Measurements from ENCODE around the gene TUFM.
A peak's percentile ranks its signal among the peaks of the same experiment; 100 is the strongest.
"Not testable (repeated sequence)": the region's sequence is repeated elsewhere in the genome, so short reads cannot be mapped to it uniquely, and the experiment has no call there.

The TUFM gene

DNA sequence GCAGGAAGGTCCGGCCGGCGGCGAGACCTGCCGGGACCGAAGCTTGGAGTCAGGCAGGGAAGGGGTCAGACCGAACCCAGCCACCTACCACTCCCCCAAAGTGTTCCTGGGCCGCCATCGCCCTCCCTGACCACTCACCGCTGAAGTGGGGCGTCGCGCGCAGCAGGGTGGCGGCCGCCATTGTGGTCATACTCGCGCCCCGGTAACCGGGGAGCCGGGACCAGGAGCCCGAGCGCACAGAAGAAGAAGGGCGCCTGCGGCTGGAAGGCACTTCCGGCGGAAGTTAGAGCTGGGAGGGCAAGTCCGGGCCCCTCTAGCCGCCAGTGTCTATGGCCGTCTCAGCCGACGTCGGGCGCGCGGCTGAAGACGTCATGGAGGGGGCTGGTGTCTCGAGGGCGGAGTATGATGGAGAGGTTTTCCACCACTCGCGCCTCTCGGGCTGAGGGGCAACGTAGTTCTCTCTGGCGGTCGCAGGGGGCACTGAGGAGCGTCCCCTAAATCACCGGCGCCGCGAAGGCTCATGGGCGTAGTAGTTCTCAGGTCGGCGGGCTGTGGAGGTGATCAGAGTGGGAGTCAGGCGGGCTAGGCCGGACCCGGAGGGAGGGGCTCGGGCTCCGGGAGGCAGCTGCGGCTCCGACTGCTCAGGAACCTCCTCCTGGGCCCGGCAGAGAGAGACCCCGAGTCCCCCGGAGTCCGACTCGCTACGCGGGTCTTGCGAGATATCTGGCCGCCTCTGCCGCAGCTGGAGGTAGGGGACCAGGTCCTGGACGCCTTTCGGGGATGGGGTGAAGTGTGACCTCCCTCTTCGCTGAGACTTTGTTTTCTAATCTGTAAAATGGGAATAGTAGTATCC, at the start of gene TUFM:
Gene TUFM (minus strand): TSS at position 269 of the 853 bp plus-strand sequence. CDS start 79 bp downstream, at position 190.
- peaks cover 29% of the 10 kb centered on the region for H3K36me3 ChIP-seq (ENCODE audit: control insufficient read depth, insufficient read depth, low read length)

GRCh38 chr16:28895609-28896008, 49.5 kb upstream of the TUFM start:
- Histone ChIP-seq H3K4me1 (ENCODE audit: control insufficient read depth, insufficient read depth, low read length) (no peaks in the 10 kb centered on the region), H3K27me3 (ENCODE audit: control insufficient read depth, insufficient read depth, low read length) (no peaks in the 10 kb centered on the region), H3K9ac (ENCODE audit: low read depth, low read length) (no peak overlapping the region), H3K9me3 (ENCODE audit: control insufficient read depth, insufficient read depth, low read length) (no peaks in the 10 kb centered on the region), H3K4me3 (ENCODE audit: low read depth, low read length) (no peak overlapping the region), H3K36me3 (ENCODE audit: control insufficient read depth, insufficient read depth, low read length) (peaks cover 2% of the 10 kb centered on the region)

More for the DNA sequence above, at the start of gene TUFM:
- no peaks in the 10 kb centered on the region for H3K9me3 ChIP-seq (ENCODE audit: control insufficient read depth, insufficient read depth, low read length)
- H3K4me1 ChIP-seq (ENCODE audit: control insufficient read depth, insufficient read depth, low read length) = peaks cover 3% of the 10 kb centered on the region
- H3K4me3 ChIP-seq (ENCODE audit: low read depth, low read length) = peak within 1 kb of the TSS; percentile 99
- H3K9ac ChIP-seq (ENCODE audit: low read depth, low read length) = peak within 1 kb of the TSS; percentile 98
- no peaks in the 10 kb centered on the region for H3K27me3 ChIP-seq (ENCODE audit: control insufficient read depth, insufficient read depth, low read length)

DNA sequence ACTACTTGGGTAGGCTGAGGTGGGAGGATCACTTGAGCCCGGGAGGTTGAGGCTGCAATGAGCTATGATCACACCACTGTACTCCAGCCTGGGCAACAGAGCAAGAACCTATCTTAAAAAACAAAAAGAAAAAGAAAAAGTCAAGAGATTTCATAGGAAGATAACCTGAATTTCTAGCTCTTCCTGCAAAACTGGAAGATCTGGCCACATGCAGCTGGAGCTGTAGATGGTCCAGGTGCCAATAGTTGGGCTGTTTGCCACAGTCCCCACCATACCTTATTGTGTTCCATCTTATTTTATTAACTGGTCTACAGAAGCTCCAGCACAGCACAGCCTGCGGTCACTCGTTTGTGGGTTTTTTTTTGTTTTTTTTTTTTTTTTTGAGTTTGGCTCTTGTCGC, 47.1 kb upstream of the TUFM start:
- Histone ChIP-seq H3K9ac (ENCODE audit: low read depth, low read length) (no peak overlapping the region), H3K9me3 (ENCODE audit: control insufficient read depth, insufficient read depth, low read length) (no peaks in the 10 kb centered on the region), H3K27me3 (ENCODE audit: control insufficient read depth, insufficient read depth, low read length) (no peaks in the 10 kb centered on the region), H3K4me3 (ENCODE audit: low read depth, low read length) (no peak overlapping the region), H3K4me1 (ENCODE audit: control insufficient read depth, insufficient read depth, low read length) (no peaks in the 10 kb centered on the region), H3K36me3 (ENCODE audit: control insufficient read depth, insufficient read depth, low read length) (peaks cover 2% of the 10 kb centered on the region)

- Histone ChIP-seq H3K36me3 (ENCODE audit: control insufficient read depth, insufficient read depth, low read length) (peaks cover 2% of the 10 kb centered on the region), H3K4me1 (ENCODE audit: control insufficient read depth, insufficient read depth, low read length) (no peaks in the 10 kb centered on the region), H3K9ac (ENCODE audit: low read depth, low read length) (no peak overlapping the region), H3K4me3 (ENCODE audit: low read depth, low read length) (no peak overlapping the region), H3K27me3 (ENCODE audit: control insufficient read depth, insufficient read depth, low read length) (no peaks in the 10 kb centered on the region), H3K9me3 (ENCODE audit: control insufficient read depth, insufficient read depth, low read length) (no peaks in the 10 kb centered on the region)
Measured at GRCh38 chr16:28891964-28892890, 46.1 kb upstream of the TUFM start.

- H3K27me3 ChIP-seq (ENCODE audit: control insufficient read depth, insufficient read depth, low read length); H3K9me3 ChIP-seq (ENCODE audit: control insufficient read depth, insufficient read depth, low read length); H3K4me3 ChIP-seq (ENCODE audit: low read depth, low read length); H3K36me3 ChIP-seq (ENCODE audit: control insufficient read depth, insufficient read depth, low read length); H3K9ac ChIP-seq (ENCODE audit: low read depth, low read length); H3K4me1 ChIP-seq (ENCODE audit: control insufficient read depth, insufficient read depth, low read length): not testable (repeated sequence)
Measured at GRCh38 chr16:28890355-28890754, 44.2 kb upstream of the TUFM start.

- Histone ChIP-seq H3K4me3 (ENCODE audit: low read depth, low read length) (no peak overlapping the region), H3K27me3 (ENCODE audit: control insufficient read depth, insufficient read depth, low read length) (no peaks in the 10 kb centered on the region), H3K9me3 (ENCODE audit: control insufficient read depth, insufficient read depth, low read length) (no peaks in the 10 kb centered on the region), H3K4me1 (ENCODE audit: control insufficient read depth, insufficient read depth, low read length) (peaks cover 6% of the 10 kb centered on the region), H3K36me3 (ENCODE audit: control insufficient read depth, insufficient read depth, low read length) (no peaks in the 10 kb centered on the region), H3K9ac (ENCODE audit: low read depth, low read length) (no peak overlapping the region)
Measured at GRCh38 chr16:28886945-28887344, 40.8 kb upstream of the TUFM start.

DNA sequence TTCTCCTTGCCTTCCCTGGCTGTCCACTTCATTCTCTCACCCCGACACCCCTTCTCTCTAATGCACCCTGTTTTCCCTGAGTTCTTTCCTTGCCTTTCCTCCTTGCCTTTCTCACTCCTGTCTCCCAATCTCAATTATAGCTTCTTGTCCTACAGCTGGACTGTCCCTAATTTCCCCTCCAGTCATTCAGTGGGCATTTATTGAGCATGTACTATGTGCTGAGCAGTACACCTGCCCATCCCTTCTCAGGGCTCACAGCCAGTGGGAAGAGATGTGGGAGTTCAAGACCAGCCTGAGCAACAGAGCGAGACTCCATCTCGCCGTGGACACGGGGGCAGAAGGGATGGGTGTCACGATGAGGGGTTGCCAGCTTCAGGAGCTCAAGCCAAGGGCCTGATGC, 37.9 kb upstream of the TUFM start:
- Histone ChIP-seq H3K4me1 (ENCODE audit: control insufficient read depth, insufficient read depth, low read length) (peaks cover 11% of the 10 kb centered on the region), H3K9ac (ENCODE audit: low read depth, low read length) (no peak overlapping the region), H3K36me3 (ENCODE audit: control insufficient read depth, insufficient read depth, low read length) (no peaks in the 10 kb centered on the region), H3K9me3 (ENCODE audit: control insufficient read depth, insufficient read depth, low read length) (no peaks in the 10 kb centered on the region), H3K27me3 (ENCODE audit: control insufficient read depth, insufficient read depth, low read length) (peaks cover 8% of the 10 kb centered on the region), H3K4me3 (ENCODE audit: low read depth, low read length) (no peak overlapping the region)

DNA sequence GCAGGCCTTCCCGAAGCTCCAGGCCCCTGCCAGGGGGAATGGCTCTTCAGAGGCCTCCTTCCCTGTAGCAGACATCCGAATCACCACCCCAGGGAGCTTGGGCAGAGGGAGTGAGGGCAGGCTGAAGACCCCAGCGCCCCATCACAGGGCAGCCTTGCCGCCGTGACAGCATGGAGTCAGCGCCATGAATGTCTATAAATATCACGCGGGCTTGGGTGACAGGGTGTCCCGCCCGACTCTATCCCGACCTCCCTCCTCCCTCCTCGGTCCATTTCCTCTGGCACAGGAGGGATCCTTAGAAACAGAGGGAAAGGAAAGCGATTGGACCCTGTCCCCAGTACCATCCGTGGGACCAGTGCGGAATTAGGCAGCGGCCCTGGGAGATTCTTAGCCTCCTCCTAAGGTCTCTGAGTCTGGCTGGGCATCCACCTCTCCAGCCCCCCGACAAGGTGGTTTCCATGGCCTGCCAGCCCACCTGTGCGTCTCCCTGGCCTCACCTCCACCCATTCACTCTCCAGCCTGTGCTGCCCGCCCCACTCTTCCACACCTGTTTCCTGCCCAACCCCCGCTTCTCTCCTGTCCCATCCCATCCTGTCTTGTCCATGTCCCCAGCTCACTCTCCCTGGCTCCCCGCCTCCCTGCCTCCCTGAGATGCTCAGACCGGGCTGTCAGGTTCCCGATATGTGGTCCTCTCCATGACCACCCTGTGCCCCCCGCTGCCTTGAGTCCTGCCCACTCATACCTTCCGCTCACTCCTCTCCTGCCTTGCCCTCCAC, 37.3 kb upstream of the TUFM start:
- H3K36me3 ChIP-seq (ENCODE audit: control insufficient read depth, insufficient read depth, low read length) = no peaks in the 10 kb centered on the region
- peak overlapping the region; percentile 37 for H3K9ac ChIP-seq (ENCODE audit: low read depth, low read length)
- H3K4me1 ChIP-seq (ENCODE audit: control insufficient read depth, insufficient read depth, low read length) = peaks cover 11% of the 10 kb centered on the region
- no peak overlapping the region for H3K4me3 ChIP-seq (ENCODE audit: low read depth, low read length)
- H3K9me3 ChIP-seq (ENCODE audit: control insufficient read depth, insufficient read depth, low read length) = no peaks in the 10 kb centered on the region
- peaks cover 8% of the 10 kb centered on the region for H3K27me3 ChIP-seq (ENCODE audit: control insufficient read depth, insufficient read depth, low read length)

- H3K4me1 ChIP-seq (ENCODE audit: control insufficient read depth, insufficient read depth, low read length) = peaks cover 11% of the 10 kb centered on the region
- H3K36me3 ChIP-seq (ENCODE audit: control insufficient read depth, insufficient read depth, low read length) = no peaks in the 10 kb centered on the region
- peak overlapping the region; percentile 37 for H3K9ac ChIP-seq (ENCODE audit: low read depth, low read length)
- H3K9me3 ChIP-seq (ENCODE audit: control insufficient read depth, insufficient read depth, low read length) = no peaks in the 10 kb centered on the region
- H3K27me3 ChIP-seq (ENCODE audit: control insufficient read depth, insufficient read depth, low read length) = peaks cover 8% of the 10 kb centered on the region
- no peak overlapping the region for H3K4me3 ChIP-seq (ENCODE audit: low read depth, low read length)
Measured at GRCh38 chr16:28882551-28883160, 36.5 kb upstream of the TUFM start.

DNA sequence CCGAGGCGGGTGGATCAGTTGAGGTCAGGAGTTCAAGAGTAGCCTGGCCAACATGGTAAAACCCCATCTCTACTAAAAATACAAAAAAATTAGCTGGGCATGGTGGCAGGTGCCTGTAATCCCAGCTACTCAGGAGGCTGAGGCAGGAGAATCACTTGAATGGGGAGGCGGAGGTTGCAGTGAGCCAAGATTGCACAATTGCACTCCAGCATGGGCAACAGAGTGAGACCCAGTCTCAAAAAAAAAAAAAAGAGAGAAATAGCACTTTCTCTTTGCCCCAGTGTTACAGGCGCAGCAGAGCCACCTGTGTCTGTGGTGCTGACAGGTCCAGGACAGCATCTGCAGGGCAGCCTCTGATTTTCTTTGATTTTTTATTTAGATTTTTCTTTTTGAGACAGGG, 35.4 kb upstream of the TUFM start:
- not testable (repeated sequence) for H3K4me3 ChIP-seq (ENCODE audit: low read depth, low read length); H3K36me3 ChIP-seq (ENCODE audit: control insufficient read depth, insufficient read depth, low read length); H3K9me3 ChIP-seq (ENCODE audit: control insufficient read depth, insufficient read depth, low read length); H3K9ac ChIP-seq (ENCODE audit: low read depth, low read length); H3K27me3 ChIP-seq (ENCODE audit: control insufficient read depth, insufficient read depth, low read length)
- peaks cover 13% of the 10 kb centered on the region for H3K4me1 ChIP-seq (ENCODE audit: control insufficient read depth, insufficient read depth, low read length)

- Histone ChIP-seq H3K4me3 (ENCODE audit: low read depth, low read length) (peak overlapping the region; percentile 64), H3K9me3 (ENCODE audit: control insufficient read depth, insufficient read depth, low read length) (no peaks in the 10 kb centered on the region), H3K4me1 (ENCODE audit: control insufficient read depth, insufficient read depth, low read length) (peaks cover 14% of the 10 kb centered on the region)
Measured at GRCh38 chr16:28880955-28881354, 34.8 kb upstream of the TUFM start.

More at GRCh38 chr16:28880955-28881354, 34.8 kb upstream of the TUFM start:
- no peaks in the 10 kb centered on the region for H3K36me3 ChIP-seq (ENCODE audit: control insufficient read depth, insufficient read depth, low read length)
- no peak overlapping the region for H3K9ac ChIP-seq (ENCODE audit: low read depth, low read length)
- peaks cover 8% of the 10 kb centered on the region for H3K27me3 ChIP-seq (ENCODE audit: control insufficient read depth, insufficient read depth, low read length)
